GM13976 (cell line): ENCODE measurements around the gene PAPLN.

ENCODE experiments used
- DNase-seq: peaks from one replicate; pipeline ENCODE4 v3.0.0; 2012; ENCODE audit warnings: low spot score
- CTCF ChIP-seq: IDR thresholded peaks from 2 replicates; pipeline ENCODE4 v1.5.1; 2012; ENCODE audit warnings: borderline replicate concordance, mild to moderate bottlenecking; ENCODE audit not compliant: insufficient read depth; ENCODE audit errors: extremely low read depth, missing control alignments, control extremely low read depth
- in situ Hi-C: fragments of 300-500 bp; cut with MboI; formaldehyde crosslinking; loops from one replicate; pipeline ENCODE4 v1.12.0; 2022; ENCODE audit warnings: low sequenced_read_pairs, mixed read lengths, inconsistent platforms; ENCODE audit not compliant: unreplicated experiment

Gene PAPLN

GRCh38 chr14:73272393-73272792 is 35.1 kb downstream of the PAPLN start:
- in situ Hi-C loops: no loop called here
- no peak for TF ChIP-seq CTCF
- no peak for DNase-seq

- no peak for DNase-seq
- TF ChIP-seq CTCF: no peak
- in situ Hi-C loops: no loop called here
Observed at GRCh38 chr14:73273799-73274198, 36.5 kb downstream of the PAPLN start.

- in situ Hi-C loops: no loop called here
- no peak for TF ChIP-seq CTCF
- DNase-seq: no peak
Observed at GRCh38 chr14:73276836-73277235, 39.5 kb downstream of the PAPLN start.

GRCh38 chr14:73277376-73277775 is 40.1 kb downstream of the PAPLN start:
- no peak for DNase-seq
- in situ Hi-C loops: no loop called here
- no peak for TF ChIP-seq CTCF

- DNase-seq: no peak
- in situ Hi-C loops: no loop called here
- TF ChIP-seq CTCF: no peak
Observed at GRCh38 chr14:73280903-73281302, 43.6 kb downstream of the PAPLN start.

GRCh38 chr14:73283608-73284379 is 46.5 kb downstream of the PAPLN start:
- DNase-seq: no peak

More at GRCh38 chr14:73283608-73284379, 46.5 kb downstream of the PAPLN start:
- TF ChIP-seq CTCF: no peak
- in situ Hi-C loops: no loop called here
